GM12875 (cell line): ENCODE results near the gene PIGZ.

Source experiments
- H3K4me3 ChIP-seq: one replicate; pipeline ENCODE4 v1.5.1; 2011; ENCODE audit warnings: low read depth, low read length, control low read depth
- CTCF ChIP-seq: IDR thresholded peaks from 2 replicates; pipeline ENCODE4 v1.5.1; 2011; ENCODE audit warnings: low read depth, mild to moderate bottlenecking, control low read depth, inconsistent platforms, low read length, moderate library complexity, borderline replicate concordance; ENCODE audit not compliant: insufficient read depth

Gene PIGZ

DNA sequence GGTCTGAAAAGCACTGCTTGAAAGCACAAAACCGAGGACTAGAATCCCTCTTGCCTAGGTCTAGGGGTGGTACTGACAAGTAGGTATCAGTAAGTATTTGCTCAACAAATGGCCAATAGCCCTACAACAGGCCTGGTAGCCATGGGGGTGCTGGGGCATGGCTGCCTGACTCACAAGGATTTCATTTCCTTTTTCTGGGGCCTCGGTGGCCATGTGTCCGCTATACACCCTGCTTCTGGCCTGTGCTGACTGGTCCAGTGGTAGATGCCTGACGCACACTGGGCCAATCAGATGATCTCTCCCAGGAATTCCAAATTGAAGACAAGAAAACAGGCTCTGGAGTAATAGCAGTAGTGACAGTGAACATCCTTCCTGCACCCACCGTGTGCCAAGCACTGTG, 31.6 kb upstream of the PIGZ start:
- no peak for TF ChIP-seq CTCF
- H3K4me3 ChIP-seq: no peak overlapping the region

DNA sequence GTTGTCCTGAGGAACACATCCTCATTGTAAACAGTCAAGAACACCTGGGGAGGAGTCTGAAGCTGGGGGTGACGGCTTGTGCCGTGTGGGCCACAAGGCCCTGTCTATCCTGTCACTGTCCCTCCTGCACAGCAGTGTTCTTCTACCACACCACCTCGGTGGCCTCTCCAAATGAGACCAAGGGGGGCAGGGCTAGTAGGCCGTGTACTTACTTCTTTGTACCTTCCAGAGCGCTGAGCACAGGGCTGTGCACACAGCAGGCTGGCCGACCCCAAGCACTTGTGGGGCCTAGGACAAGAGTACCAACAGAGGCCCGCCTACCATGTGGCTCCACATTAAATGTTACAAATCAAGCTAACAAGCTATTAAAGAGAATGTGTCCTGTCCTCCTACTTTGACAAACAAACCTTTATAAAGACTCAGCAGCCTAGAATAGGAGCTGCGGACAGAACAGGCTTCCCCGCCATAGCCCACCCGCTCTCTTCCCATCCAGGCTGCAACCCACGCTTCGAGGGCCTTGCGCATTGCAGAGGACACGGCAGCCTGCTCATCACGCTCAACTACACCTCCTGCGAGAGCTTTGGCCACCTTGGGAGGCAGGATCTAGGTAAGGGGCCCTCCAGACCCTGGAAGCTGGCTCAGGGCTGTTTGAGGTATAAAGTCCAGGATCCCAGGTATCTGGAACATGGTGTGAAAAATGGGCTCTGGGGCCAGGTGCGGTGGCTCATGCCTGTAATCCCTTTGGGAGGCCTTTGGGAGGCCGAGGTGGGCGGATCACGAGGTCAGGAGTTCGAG, 30.5 kb upstream of the PIGZ start:
- TF ChIP-seq CTCF: no peak
- no peak overlapping the region for H3K4me3 ChIP-seq

DNA sequence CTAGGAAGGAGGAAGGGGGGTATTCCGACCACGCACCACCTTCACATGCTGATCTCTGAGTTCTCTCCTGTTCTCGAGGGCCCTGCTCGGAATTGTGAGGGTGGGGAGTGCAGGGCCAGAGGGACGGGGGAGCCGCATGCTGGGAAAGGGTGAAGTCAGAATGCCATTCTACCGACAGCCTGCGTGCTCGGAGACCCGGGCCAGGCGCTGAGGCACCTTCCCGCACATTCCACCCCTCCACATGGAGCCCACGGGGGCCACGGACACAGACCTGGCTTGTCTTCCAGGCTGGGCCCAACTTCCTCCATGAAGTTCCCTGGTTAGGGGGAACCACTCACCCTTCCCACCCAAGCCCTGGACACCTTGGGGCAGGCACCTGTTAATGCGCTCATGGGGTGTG, 28.7 kb upstream of the PIGZ start:
- no peak overlapping the region for H3K4me3 ChIP-seq
- TF ChIP-seq CTCF: no peak

- TF ChIP-seq CTCF: no peak
- no peak overlapping the region for H3K4me3 ChIP-seq
Measured at GRCh38 chr3:196996454-196997265, 28.0 kb upstream of the PIGZ start.

DNA sequence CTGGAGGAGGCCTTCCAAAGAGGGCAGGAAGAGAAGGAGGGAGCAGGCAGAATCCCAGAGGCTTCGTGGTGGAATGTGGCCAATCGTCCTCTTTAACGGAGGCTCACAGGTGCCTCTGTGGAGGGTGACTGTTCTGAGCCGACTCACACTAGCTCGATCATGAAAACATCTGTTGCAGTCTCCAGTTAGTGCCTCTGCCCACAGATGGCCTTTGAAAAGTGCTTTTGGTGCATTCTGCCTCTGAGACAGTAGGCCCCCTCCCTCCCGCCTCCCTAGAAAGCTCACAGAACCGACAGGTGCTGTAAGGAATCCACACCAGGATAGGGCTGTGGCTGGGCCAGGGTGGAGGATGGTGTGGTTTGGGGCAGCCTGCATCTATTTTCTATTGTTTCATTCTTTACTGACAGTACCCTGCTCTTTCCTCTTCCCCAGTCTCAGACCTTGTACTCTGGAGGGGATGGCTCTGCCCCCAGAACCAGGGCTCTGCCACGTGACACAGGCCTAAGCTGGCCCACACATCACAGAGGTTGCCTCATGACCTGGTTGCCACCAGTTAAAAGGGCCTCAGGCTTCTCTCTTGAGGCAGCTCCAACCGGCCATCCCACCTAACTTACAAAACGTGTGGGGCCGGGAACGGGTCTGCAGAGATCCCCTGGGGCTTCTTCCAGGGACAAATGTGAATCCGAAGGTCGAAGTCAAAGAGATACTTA, 27.2 kb upstream of the PIGZ start:
- no peak for TF ChIP-seq CTCF
- no peak overlapping the region for H3K4me3 ChIP-seq

- TF ChIP-seq CTCF: no peak
- no peak overlapping the region for H3K4me3 ChIP-seq
Measured at GRCh38 chr3:196995027-196995426, 26.4 kb upstream of the PIGZ start.
